A549 (cell line): Measurements from ENCODE around the gene PREPL. TPM values are rescaled to one million over a fixed set of nuclear protein-coding genes. Genes with fewer than 3 reads are reported as not detected.

Experiments used
- ATAC-seq, 2 experiments: fragments of 200-7000 bp in 1 of 2; fragments of >200 bp in 1 of 2; cut with Nextera tagmentation in 1 of 2; cut with Tn5 transposase in 1 of 2; 3 replicates each; pipeline versions ENCODE4 v1.8.0 to v1.9.1; 2018 to 2020; ENCODE audit warnings: mild to moderate bottlenecking in 1 of 2, moderate library complexity in 1 of 2
- CTCF ChIA-PET: fragments of 300-600 bp; sonication (Branson Sonifier 250); formaldehyde crosslinking; extraction: SDS; loops from one replicate; lab custom pipeline; 2021; ENCODE audit warnings: antibody characterized with exemption, inconsistent platforms; lab: Yijun Ruan, JAX
- POLR2A ChIA-PET: fragments of 350-600 bp; formaldehyde crosslinking; extraction: SDS; loops from one replicate; lab custom pipeline; 2021; ENCODE audit warnings: antibody characterized with exemption, inconsistent platforms; lab: Yijun Ruan, JAX
- DNase-seq, 2 experiments: peaks; one replicate each; pipeline versions ENCODE4 v3.0.0 to v3.0.0-alpha.2; 2011 to 2016; ENCODE audit warnings: low read depth in 1 of 2, low spot score in 1 of 2
- FAIRE-seq: peaks from 2 replicates; lab custom pipeline; 2011; peaks lifted over from hg19 to GRCh38; lab: Jason Lieb, UNC
- H3K27ac ChIP-seq, 2 experiments: fragments of >200 bp; sonication (Bioruptor Twin); formaldehyde crosslinking; 3 replicates each; pipeline ENCODE4 v1.5.1; 2016 to 2017
- H3K4me1 ChIP-seq: fragments of >200 bp; sonication (Bioruptor Twin); formaldehyde crosslinking; 3 replicates; pipeline ENCODE4 v1.6.1; 2016
- H3K4me2 ChIP-seq: fragments of >200 bp; sonication (Bioruptor Twin); formaldehyde crosslinking; 3 replicates; pipeline ENCODE4 v1.6.1; 2016
- H3K4me3 ChIP-seq: fragments of >200 bp; sonication (Bioruptor Twin); formaldehyde crosslinking; 3 replicates; pipeline ENCODE4 v1.5.1; 2016
- H3K9me3 ChIP-seq: fragments of >200 bp; sonication (Bioruptor Twin); formaldehyde crosslinking; 3 replicates; pipeline ENCODE4 v1.6.1; 2016
- BHLHE40 ChIP-seq: IDR thresholded peaks from 2 replicates; pipeline ENCODE4 v1.6.1; 2012; ENCODE audit warnings: low read depth, low read length, inconsistent platforms
- CBX2 ChIP-seq: fragments of 200-600 bp; sonication (generic); IDR thresholded peaks from 2 replicates; pipeline ENCODE4 v1.6.1; 2016; ENCODE audit warnings: low read depth, mild to moderate bottlenecking, borderline replicate concordance
- CBX8 ChIP-seq: fragments of 200-600 bp; sonication (generic); IDR thresholded peaks from 2 replicates; pipeline ENCODE4 v1.6.1; 2016
- CEBPB ChIP-seq, 2 experiments: fragments of >200 bp in 1 of 2; sonication (Bioruptor Twin) in 1 of 2; formaldehyde crosslinking in 1 of 2; IDR thresholded peaks; 2 replicates each; pipeline ENCODE4 v1.6.1; 2012 to 2016
- CHD2 ChIP-seq: fragments of 150-350 bp; IDR thresholded peaks from 2 replicates; pipeline ENCODE4 v1.6.1; 2014; ENCODE audit warnings: low read length; ENCODE audit not compliant: partially characterized antibody
- EHMT2 ChIP-seq: fragments of 200-600 bp; sonication (generic); IDR thresholded peaks from 2 replicates; pipeline ENCODE4 v1.6.1; 2016; ENCODE audit warnings: antibody characterized with exemption, low read depth, mild to moderate bottlenecking, moderate library complexity
- EP300 ChIP-seq, 2 experiments: fragments of >200 bp; sonication (Bioruptor Twin); formaldehyde crosslinking; IDR thresholded peaks; 2 replicates in 1 of 2; 3 replicates in 1 of 2; pipeline ENCODE4 v1.6.1; 2016 to 2017
- ESRRA ChIP-seq: fragments of 150-350 bp; IDR thresholded peaks from 2 replicates; pipeline ENCODE4 v1.6.1; 2014; ENCODE audit warnings: mild to moderate bottlenecking, low read length, borderline replicate concordance
- FOSL2 ChIP-seq, 2 experiments: fragments of 450-650 bp in 1 of 2; fragments of >200 bp in 1 of 2; sonication (Bioruptor Twin) in 1 of 2; formaldehyde crosslinking; IDR thresholded peaks; 2 replicates each; pipeline versions ENCODE4 v1.5.0 to v1.6.1; 2016 to 2020; ENCODE audit warnings: mild to moderate bottlenecking in 1 of 2, moderate library complexity in 1 of 2
- HES2 ChIP-seq: fragments of >200 bp; sonication (Bioruptor Twin); formaldehyde crosslinking; IDR thresholded peaks from 2 replicates; pipeline ENCODE4 v1.6.1; 2016
- HEYL ChIP-seq: fragments of 250-450 bp; sonication (Bioruptor Pico); IDR thresholded peaks from 2 replicates; pipeline ENCODE4 v1.8.0; 2021; ENCODE audit warnings: mild to moderate bottlenecking, moderate library complexity
- HOXA7 ChIP-seq: fragments of 250-450 bp; sonication (Bioruptor Pico); IDR thresholded peaks from 2 replicates; pipeline ENCODE4 v1.5.0; 2020; ENCODE audit warnings: mild to moderate bottlenecking, moderate library complexity
- HOXB13 ChIP-seq: fragments of 250-450 bp; sonication (Bioruptor Pico); IDR thresholded peaks from 2 replicates; pipeline ENCODE4 v1.5.0; 2020; ENCODE audit warnings: low read depth, mild to moderate bottlenecking, moderate library complexity
- JUNB ChIP-seq: fragments of >200 bp; sonication (Bioruptor Twin); formaldehyde crosslinking; IDR thresholded peaks from 2 replicates; pipeline ENCODE4 v1.6.1; 2016
- MAFK ChIP-seq: fragments of 450-650 bp; IDR thresholded peaks from 2 replicates; pipeline ENCODE4 v1.6.1; 2014; ENCODE audit not compliant: partially characterized antibody
- POLR2A ChIP-seq: IDR thresholded peaks from 2 replicates; pipeline ENCODE4 v1.6.1; 2012; ENCODE audit warnings: mild to moderate bottlenecking, low read length
- RNF2 ChIP-seq: fragments of 200-600 bp; sonication (generic); IDR thresholded peaks from 2 replicates; pipeline ENCODE4 v1.6.1; 2016; ENCODE audit warnings: low read depth, mild to moderate bottlenecking, antibody characterized with exemption, moderate library complexity, borderline replicate concordance
- SREBF2 ChIP-seq: fragments of 450-650 bp; IDR thresholded peaks from 2 replicates; pipeline ENCODE4 v1.6.1; 2014; ENCODE audit warnings: mild to moderate bottlenecking, moderate library complexity
- TFCP2L1 ChIP-seq: fragments of 250-450 bp; sonication (Bioruptor Pico); IDR thresholded peaks from 2 replicates; pipeline ENCODE4 v1.5.0; 2021; ENCODE audit warnings: mild to moderate bottlenecking
- USF2 ChIP-seq: fragments of 450-650 bp; IDR thresholded peaks from 2 replicates; pipeline ENCODE4 v1.6.1; 2014; ENCODE audit warnings: antibody characterized with exemption
- ZFP36 ChIP-seq: fragments of 450-650 bp; IDR thresholded peaks from 2 replicates; pipeline ENCODE4 v1.6.1; 2014; ENCODE audit warnings: borderline replicate concordance; ENCODE audit not compliant: partially characterized antibody
- ZSCAN20 ChIP-seq: fragments of 250-450 bp; sonication (Bioruptor Pico); IDR thresholded peaks from 2 replicates; pipeline ENCODE4 v1.8.0; 2022; ENCODE audit warnings: mild to moderate bottlenecking, moderate library complexity
- WGBS: methylation state at CpG from one replicate; pipeline ENCODE4 v1.1.6; 2017; ENCODE audit errors: missing lambda C conversion rate; 5-methylcytosine and 5-hydroxymethylcytosine counted together
- polyA plus RNA-seq, 4 experiments: library from polyadenylated mRNA; depleted of rRNA in 3 of 4; stranded (reverse); fragments of >200 nt; fragmentation: RNase III in 1 of 4; extraction: RNeasy Plus Mini Kit Qiagen cat#74134 plus additional on column Dnase treatment in 1 of 4; gene quantifications; 2 replicates in 3 of 4; 3 replicates in 1 of 4; pipeline ENCODE4 v1.2.3, GENCODE V29; 2011 to 2017
- TF ChIP-seq, protein P1 (sequence below): fragments of 200-600 bp; sonication (generic); IDR thresholded peaks from 2 replicates; pipeline ENCODE4 v1.6.1; 2016; ENCODE audit warnings: antibody characterized with exemption, mild to moderate bottlenecking, moderate library complexity
- TF ChIP-seq, protein P2 (sequence below): fragments of >200 bp; sonication (Bioruptor Twin); formaldehyde crosslinking; IDR thresholded peaks from 3 replicates; pipeline ENCODE4 v1.6.1; 2016
- TF ChIP-seq, protein P3 (sequence below): fragments of 250-450 bp; sonication (Bioruptor Pico); IDR thresholded peaks from 2 replicates; pipeline ENCODE4 v1.5.0; 2020; ENCODE audit warnings: low read depth, mild to moderate bottlenecking, moderate library complexity
- TF ChIP-seq, protein P4 (sequence below): IDR thresholded peaks from 2 replicates; pipeline ENCODE4 v1.6.1; 2012

The PREPL gene
- polyA plus RNA-seq, 2 of the 4 experiments (the other 2 are of a cell fraction), result 28.7 to 92.7 TPM

GRCh38 chr2:44335806-44336538 is 25.3 kb downstream of the PREPL start:
- DNase-seq (no peak), FAIRE-seq (no peak), ATAC-seq (no peak)
- CTCF ChIA-PET, result interaction anchor here (1.8 kb wide), 1 partner anchor 292 kb away, joined by 4 read pairs; no protein-coding TSS in a partner anchor
- no peaks in the 10 kb centered on the region for H3K9me3 ChIP-seq
- peaks cover 1% of the 10 kb centered on the region; the same call in 1 of the 3 replicates for H3K4me1 ChIP-seq
- H3K4me2 ChIP-seq, result no peak overlapping the region
- H3K4me3 ChIP-seq, result no peak overlapping the region
- no peak overlapping the region for H3K27ac ChIP-seq
- TF ChIP-seq EHMT2 (no peak), HOXA7 (CRISPR knock-in tag) (no peak), FOSL2 (IDR thresholded peaks at IDR 0.05) (no peak), FOSL2 (CRISPR knock-in tag; IDR thresholded peaks at IDR 0.05) (no peak), CBX8 (no peak), EP300 (IDR thresholded peaks at IDR 0.05) (no peak), MAFK (no peak), CEBPB (IDR thresholded peaks at IDR 0.05) (no peak), BHLHE40 (no peak), USF2 (no peak), ZSCAN20 (CRISPR knock-in tag) (no peak), TFCP2L1 (no peak), SREBF2 (no peak), ZFP36 (no peak), JUNB (no peak), CHD2 (no peak), CBX2 (no peak), HEYL (CRISPR knock-in tag) (no peak), ESRRA (no peak), HES2 (no peak), HOXB13 (CRISPR knock-in tag) (no peak)
- POLR2A ChIA-PET, result no interaction called here
- 92% methylated on average over 2 of the region's 2 CpGs for WGBS

GRCh38 chr2:44333994-44334393 is 27.3 kb downstream of the PREPL start:
- Histone ChIP-seq H3K9me3 (no peaks in the 10 kb centered on the region), H3K27ac (no peak overlapping the region), H3K4me2 (no peak overlapping the region), H3K4me3 (no peak overlapping the region), H3K4me1 (peaks cover 5% of the 10 kb centered on the region; the same call in 1 of the 3 replicates)
- no peak for DNase-seq
- POLR2A ChIA-PET, result interaction anchor here (0.6 kb wide), 1 partner anchor 98 kb away, joined by 4 read pairs; no protein-coding TSS in a partner anchor
- FAIRE-seq, result no peak
- ATAC-seq, result no peak
- WGBS, result 98% methylated on average over 1 of the region's 1 CpG
- CTCF ChIA-PET, result interaction anchor here (0.6 to 0.8 kb wide), 2 partner anchors 9 to 483 kb away, joined by 4 read pairs; no protein-coding TSS in a partner anchor
- no peak for TF ChIP-seq USF2
- no peak for TF ChIP-seq HOXA7 (CRISPR knock-in tag)
- no peak for TF ChIP-seq TFCP2L1
- no peak for TF ChIP-seq FOSL2 (IDR thresholded peaks at IDR 0.05)
- no peak for TF ChIP-seq FOSL2 (CRISPR knock-in tag; IDR thresholded peaks at IDR 0.05)
- TF ChIP-seq HEYL (CRISPR knock-in tag), result no peak
- no peak for TF ChIP-seq ZFP36
- TF ChIP-seq, protein P1, sequence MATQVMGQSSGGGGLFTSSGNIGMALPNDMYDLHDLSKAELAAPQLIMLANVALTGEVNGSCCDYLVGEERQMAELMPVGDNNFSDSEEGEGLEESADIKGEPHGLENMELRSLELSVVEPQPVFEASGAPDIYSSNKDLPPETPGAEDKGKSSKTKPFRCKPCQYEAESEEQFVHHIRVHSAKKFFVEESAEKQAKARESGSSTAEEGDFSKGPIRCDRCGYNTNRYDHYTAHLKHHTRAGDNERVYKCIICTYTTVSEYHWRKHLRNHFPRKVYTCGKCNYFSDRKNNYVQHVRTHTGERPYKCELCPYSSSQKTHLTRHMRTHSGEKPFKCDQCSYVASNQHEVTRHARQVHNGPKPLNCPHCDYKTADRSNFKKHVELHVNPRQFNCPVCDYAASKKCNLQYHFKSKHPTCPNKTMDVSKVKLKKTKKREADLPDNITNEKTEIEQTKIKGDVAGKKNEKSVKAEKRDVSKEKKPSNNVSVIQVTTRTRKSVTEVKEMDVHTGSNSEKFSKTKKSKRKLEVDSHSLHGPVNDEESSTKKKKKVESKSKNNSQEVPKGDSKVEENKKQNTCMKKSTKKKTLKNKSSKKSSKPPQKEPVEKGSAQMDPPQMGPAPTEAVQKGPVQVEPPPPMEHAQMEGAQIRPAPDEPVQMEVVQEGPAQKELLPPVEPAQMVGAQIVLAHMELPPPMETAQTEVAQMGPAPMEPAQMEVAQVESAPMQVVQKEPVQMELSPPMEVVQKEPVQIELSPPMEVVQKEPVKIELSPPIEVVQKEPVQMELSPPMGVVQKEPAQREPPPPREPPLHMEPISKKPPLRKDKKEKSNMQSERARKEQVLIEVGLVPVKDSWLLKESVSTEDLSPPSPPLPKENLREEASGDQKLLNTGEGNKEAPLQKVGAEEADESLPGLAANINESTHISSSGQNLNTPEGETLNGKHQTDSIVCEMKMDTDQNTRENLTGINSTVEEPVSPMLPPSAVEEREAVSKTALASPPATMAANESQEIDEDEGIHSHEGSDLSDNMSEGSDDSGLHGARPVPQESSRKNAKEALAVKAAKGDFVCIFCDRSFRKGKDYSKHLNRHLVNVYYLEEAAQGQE, result no peak
- TF ChIP-seq, protein P2, sequence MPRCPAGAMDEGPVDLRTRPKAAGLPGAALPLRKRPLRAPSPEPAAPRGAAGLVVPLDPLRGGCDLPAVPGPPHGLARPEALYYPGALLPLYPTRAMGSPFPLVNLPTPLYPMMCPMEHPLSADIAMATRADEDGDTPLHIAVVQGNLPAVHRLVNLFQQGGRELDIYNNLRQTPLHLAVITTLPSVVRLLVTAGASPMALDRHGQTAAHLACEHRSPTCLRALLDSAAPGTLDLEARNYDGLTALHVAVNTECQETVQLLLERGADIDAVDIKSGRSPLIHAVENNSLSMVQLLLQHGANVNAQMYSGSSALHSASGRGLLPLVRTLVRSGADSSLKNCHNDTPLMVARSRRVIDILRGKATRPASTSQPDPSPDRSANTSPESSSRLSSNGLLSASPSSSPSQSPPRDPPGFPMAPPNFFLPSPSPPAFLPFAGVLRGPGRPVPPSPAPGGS, result no peak
- no peak for TF ChIP-seq EP300 (IDR thresholded peaks at IDR 0.05)
- TF ChIP-seq, protein P3, sequence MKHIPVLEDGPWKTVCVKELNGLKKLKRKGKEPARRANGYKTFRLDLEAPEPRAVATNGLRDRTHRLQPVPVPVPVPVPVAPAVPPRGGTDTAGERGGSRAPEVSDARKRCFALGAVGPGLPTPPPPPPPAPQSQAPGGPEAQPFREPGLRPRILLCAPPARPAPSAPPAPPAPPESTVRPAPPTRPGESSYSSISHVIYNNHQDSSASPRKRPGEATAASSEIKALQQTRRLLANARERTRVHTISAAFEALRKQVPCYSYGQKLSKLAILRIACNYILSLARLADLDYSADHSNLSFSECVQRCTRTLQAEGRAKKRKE (CRISPR knock-in tag), result no peak
- no peak for TF ChIP-seq RNF2
- no peak for TF ChIP-seq POLR2A
- TF ChIP-seq, protein P4, sequence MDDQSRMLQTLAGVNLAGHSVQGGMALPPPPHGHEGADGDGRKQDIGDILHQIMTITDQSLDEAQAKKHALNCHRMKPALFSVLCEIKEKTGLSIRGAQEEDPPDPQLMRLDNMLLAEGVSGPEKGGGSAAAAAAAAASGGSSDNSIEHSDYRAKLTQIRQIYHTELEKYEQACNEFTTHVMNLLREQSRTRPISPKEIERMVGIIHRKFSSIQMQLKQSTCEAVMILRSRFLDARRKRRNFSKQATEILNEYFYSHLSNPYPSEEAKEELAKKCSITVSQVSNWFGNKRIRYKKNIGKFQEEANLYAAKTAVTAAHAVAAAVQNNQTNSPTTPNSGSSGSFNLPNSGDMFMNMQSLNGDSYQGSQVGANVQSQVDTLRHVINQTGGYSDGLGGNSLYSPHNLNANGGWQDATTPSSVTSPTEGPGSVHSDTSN, result no peak
